ENCODE measurements around the gene MRPL40. TPM values are rescaled to one million over a fixed set of nuclear protein-coding genes. Genes with fewer than 3 reads are reported as not detected.

Gene MRPL40
- polyA plus RNA-seq, 1 donor from 2014 or later: 75.6 TPM

GRCh38 chr22:19455585-19456370 is 23.4 kb downstream of the MRPL40 start:
- no peaks in the 10 kb centered on the region for H3K9me3 Mint-ChIP-seq
- H3K4me1 Mint-ChIP-seq: peaks cover 0 to 4% (median 0%) of the 10 kb centered on the region in 3 donors
- peaks cover 4% of the 10 kb centered on the region for H3K36me3 Mint-ChIP-seq
- H3K4me3 Mint-ChIP-seq: no peak overlapping the region
- no peak overlapping the region for H3K27ac Mint-ChIP-seq
- H3K27me3 Mint-ChIP-seq: no peaks in the 10 kb centered on the region

DNA sequence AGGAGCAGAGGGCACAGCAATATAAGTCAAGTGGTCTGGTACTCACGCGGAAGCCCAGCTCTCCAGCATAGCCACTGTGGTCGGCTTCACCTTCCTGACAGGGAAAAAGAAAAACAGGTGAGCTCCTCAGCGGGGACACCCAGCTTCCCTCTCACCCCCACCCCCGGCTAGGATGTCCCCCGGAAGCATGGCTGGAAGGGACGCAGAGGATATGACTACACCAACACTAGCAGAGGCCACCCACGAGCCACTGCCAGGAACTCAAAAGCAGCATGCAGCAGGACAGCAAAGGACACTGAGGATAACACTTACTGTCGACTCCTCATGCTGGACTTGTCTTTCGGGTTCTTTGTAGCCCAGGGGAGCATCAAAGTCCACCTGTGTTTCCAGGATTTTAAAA is 24.2 kb downstream of the MRPL40 start:
- Mint-ChIP-seq H3K27ac (no peak overlapping the region), H3K4me3 (no peak overlapping the region), H3K36me3 (peaks cover 4% of the 10 kb centered on the region), H3K4me1 (peaks cover 0 to 4% (median 0%) of the 10 kb centered on the region in 3 donors), H3K27me3 (no peaks in the 10 kb centered on the region), H3K9me3 (no peaks in the 10 kb centered on the region)

DNA sequence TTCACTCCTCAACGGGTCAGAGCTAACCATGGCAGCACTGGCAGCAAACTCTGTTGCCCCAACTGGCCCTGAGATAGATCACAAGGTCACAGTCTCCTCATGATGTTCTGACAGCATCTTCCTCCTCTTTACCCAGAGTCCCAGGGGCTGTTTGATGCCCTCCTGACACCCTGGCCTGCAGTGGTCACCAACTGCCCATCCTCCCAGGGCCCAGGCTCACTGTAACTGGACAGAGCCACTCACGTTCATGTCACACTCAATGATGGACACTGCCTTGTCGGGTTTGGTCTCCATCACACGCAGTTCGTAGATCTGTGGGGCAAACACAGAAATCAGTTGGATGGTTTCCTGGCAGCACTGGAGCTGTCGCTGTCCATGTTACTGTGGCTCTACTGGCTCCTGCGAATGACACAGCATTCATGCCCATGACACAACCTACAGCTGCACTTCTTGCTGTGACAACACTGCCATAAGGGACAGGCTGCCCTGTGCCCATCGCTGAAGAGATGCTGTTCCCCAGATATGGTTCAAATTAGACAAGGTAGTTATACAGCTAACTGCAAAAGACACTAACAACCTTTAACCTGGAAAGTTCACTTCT is 25.6 kb downstream of the MRPL40 start:
- Mint-ChIP-seq H3K9me3 (no peaks in the 10 kb centered on the region), H3K27me3 (no peaks in the 10 kb centered on the region), H3K36me3 (peaks cover 4% of the 10 kb centered on the region)

DNA sequence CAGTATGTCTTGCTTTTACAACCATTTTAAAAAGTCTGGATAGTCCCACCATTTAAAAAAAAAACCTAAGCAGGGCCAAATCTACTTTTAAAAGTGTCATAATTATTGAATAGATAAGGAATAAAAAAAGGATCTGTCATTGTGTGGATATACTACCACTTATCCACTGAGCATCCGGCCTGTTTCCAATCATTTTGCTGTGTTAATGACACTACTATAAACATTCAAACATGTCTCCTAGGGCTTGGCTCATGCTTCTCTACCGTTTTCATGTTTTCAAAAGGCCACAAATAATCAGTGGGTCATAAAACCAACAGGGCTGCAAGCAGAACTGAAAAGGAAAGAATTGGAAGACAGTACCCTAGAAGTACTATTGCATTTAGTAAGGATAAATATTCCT is 27.7 kb downstream of the MRPL40 start:
- no peak overlapping the region for H3K27ac Mint-ChIP-seq

More for the DNA sequence above, 25.6 kb downstream of the MRPL40 start:
- no peak overlapping the region for H3K27ac Mint-ChIP-seq
- H3K4me1 Mint-ChIP-seq: peaks cover 0 to 4% (median 0%) of the 10 kb centered on the region in 3 donors
- H3K4me3 Mint-ChIP-seq: no peak overlapping the region

DNA sequence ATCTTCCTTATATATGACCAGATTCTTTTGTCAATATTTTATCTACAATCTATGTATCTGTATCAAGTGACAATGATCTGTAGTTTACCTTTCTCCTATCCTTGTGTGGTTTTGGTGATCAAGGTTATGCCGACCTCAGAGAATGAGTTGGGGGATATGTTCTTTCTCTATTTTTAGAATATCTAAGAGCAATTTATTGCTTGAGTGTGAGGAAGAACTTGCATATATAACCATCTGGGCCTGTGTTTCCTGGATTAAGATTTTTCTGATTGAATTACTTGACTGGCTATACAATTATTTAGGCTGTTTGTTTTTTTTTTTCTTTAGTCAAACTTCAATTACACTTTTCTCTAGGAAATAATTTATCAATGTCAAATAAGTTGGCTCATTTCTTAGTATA is 29.2 kb downstream of the MRPL40 start:
- Mint-ChIP-seq H3K4me1 (no peaks in the 10 kb centered on the region), H3K4me3 (no peak overlapping the region), H3K36me3 (peaks cover 6% of the 10 kb centered on the region), H3K27ac (no peak overlapping the region), H3K9me3 (no peaks in the 10 kb centered on the region), H3K27me3 (no peaks in the 10 kb centered on the region)

More for the DNA sequence above, 27.7 kb downstream of the MRPL40 start:
- H3K36me3 Mint-ChIP-seq: peaks cover 4% of the 10 kb centered on the region
- H3K4me1 Mint-ChIP-seq: no peaks in the 10 kb centered on the region
- no peaks in the 10 kb centered on the region for H3K9me3 Mint-ChIP-seq
- H3K27me3 Mint-ChIP-seq: no peaks in the 10 kb centered on the region
- H3K4me3 Mint-ChIP-seq: no peak overlapping the region

DNA sequence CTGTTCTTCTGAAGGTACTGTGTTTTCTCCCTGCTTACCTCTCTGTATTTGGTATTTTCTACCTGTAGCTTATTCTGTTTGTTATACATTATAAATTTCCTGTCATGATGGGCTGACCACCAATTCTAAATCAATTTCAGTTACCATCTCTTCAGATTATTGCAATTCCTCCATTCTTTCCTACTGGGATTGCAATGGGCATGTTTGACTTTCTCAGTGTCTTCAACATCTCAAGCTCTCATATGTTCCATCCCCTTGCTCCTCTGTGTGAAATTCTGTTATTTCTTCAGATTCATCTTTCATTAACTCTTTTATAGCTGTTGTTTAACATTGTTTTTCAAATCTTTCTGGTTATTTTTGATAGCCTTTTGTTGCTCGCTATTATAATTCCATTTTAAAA is 30.7 kb downstream of the MRPL40 start:
- H3K27ac Mint-ChIP-seq: peak overlapping the region in 1 of 3 donors; percentile 81
- H3K9me3 Mint-ChIP-seq: no peaks in the 10 kb centered on the region
- H3K4me1 Mint-ChIP-seq: no peaks in the 10 kb centered on the region

GRCh38 chr22:19463491-19464469 is 31.4 kb downstream of the MRPL40 start:
- peaks cover 7% of the 10 kb centered on the region for H3K36me3 Mint-ChIP-seq
- no peak overlapping the region for H3K27ac Mint-ChIP-seq
- H3K4me3 Mint-ChIP-seq: peak overlapping the region in 1 of 4 donors; percentile 33
- H3K9me3 Mint-ChIP-seq: no peaks in the 10 kb centered on the region
- H3K27me3 Mint-ChIP-seq: no peaks in the 10 kb centered on the region
- no peaks in the 10 kb centered on the region for H3K4me1 Mint-ChIP-seq

More for the DNA sequence above, 30.7 kb downstream of the MRPL40 start:
- Mint-ChIP-seq H3K27me3 (no peaks in the 10 kb centered on the region), H3K4me3 (no peak overlapping the region), H3K36me3 (peaks cover 6% of the 10 kb centered on the region)

GRCh38 chr22:19464546-19464945 is 32.2 kb downstream of the MRPL40 start:
- Mint-ChIP-seq H3K9me3 (no peaks in the 10 kb centered on the region), H3K27ac (no peak overlapping the region), H3K4me3 (peak overlapping the region in 1 of 4 donors; percentile 33), H3K4me1 (no peaks in the 10 kb centered on the region), H3K27me3 (no peaks in the 10 kb centered on the region), H3K36me3 (peaks cover 7% of the 10 kb centered on the region)

GRCh38 chr22:19464975-19465374 is 32.6 kb downstream of the MRPL40 start:
- Mint-ChIP-seq H3K27ac (no peak overlapping the region), H3K4me3 (no peak overlapping the region), H3K27me3 (no peaks in the 10 kb centered on the region), H3K4me1 (no peaks in the 10 kb centered on the region), H3K9me3 (no peaks in the 10 kb centered on the region), H3K36me3 (peaks cover 7% of the 10 kb centered on the region)

DNA sequence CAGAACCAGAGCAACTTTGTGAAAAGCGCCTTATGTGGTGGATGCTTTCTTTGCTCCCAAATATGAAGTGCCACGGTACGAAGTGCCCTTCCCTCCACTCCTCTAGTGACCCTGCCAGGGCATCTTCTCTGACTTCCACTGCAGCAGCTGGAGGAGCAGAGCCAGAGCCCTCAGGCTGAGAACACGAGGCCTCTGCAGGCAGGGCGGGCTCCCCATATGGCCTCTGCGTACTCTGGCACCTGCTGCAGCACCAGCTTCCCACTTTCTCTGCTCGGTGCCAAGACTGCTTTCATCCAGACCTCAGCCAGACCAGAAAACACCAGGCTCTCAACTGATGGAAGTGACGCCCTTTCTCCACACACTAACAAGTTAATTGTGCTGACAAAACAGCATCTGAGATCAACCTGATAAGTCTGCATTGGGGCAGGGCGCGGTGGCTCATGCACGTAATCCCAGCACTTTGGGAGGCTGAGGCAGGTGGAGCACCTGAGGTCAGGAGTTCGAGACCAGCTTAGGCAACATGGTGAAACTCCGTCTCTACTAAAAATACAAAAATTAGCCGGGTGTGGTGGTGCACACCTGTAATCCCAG is 33.9 kb downstream of the MRPL40 start:
- Mint-ChIP-seq H3K27ac (no peak overlapping the region), H3K27me3 (no peaks in the 10 kb centered on the region), H3K4me1 (no peaks in the 10 kb centered on the region), H3K9me3 (no peaks in the 10 kb centered on the region), H3K36me3 (peaks cover 5% of the 10 kb centered on the region), H3K4me3 (no peak overlapping the region)

GRCh38 chr22:19466848-19467752 is 34.8 kb downstream of the MRPL40 start:
- no peaks in the 10 kb centered on the region for H3K9me3 Mint-ChIP-seq
- H3K4me3 Mint-ChIP-seq: no peak overlapping the region
- H3K27ac Mint-ChIP-seq: no peak overlapping the region
- H3K36me3 Mint-ChIP-seq: peaks cover 5% of the 10 kb centered on the region
- H3K4me1 Mint-ChIP-seq: no peaks in the 10 kb centered on the region
- no peaks in the 10 kb centered on the region for H3K27me3 Mint-ChIP-seq

- H3K4me1 Mint-ChIP-seq: no peaks in the 10 kb centered on the region
- H3K27ac Mint-ChIP-seq: no peak overlapping the region
- H3K27me3 Mint-ChIP-seq: no peaks in the 10 kb centered on the region
- no peak overlapping the region for H3K4me3 Mint-ChIP-seq
- H3K9me3 Mint-ChIP-seq: no peaks in the 10 kb centered on the region
- H3K36me3 Mint-ChIP-seq: peaks cover 5% of the 10 kb centered on the region
Measured at GRCh38 chr22:19467912-19468311, 35.6 kb downstream of the MRPL40 start.

DNA sequence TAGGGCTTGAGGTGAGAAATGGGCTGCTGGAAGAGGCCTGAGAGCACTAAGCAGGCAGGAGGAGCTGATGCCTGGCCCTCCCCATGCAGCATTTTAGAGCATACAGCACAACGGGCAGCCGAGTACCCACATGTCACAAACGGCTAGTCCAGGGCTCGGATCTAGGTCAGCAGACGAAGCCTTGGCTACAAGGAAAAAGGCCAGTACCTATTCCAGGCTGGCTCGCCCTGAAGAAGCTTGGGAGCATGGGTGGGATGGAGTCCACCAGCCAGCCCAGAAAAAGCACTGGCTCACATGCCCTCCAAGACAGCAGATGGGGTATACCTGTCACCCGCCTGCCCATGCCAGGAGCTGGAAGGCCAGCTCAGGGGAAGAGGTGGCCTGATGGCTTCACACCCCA is 37.1 kb downstream of the MRPL40 start:
- Mint-ChIP-seq H3K36me3 (peaks cover 5% of the 10 kb centered on the region), H3K27ac (no peak overlapping the region), H3K9me3 (no peaks in the 10 kb centered on the region), H3K4me3 (no peak overlapping the region), H3K4me1 (no peaks in the 10 kb centered on the region), H3K27me3 (no peaks in the 10 kb centered on the region)

GRCh38 chr22:19470010-19470409 is 37.7 kb downstream of the MRPL40 start:
- Mint-ChIP-seq H3K4me3 (no peak overlapping the region), H3K4me1 (no peaks in the 10 kb centered on the region), H3K27me3 (no peaks in the 10 kb centered on the region), H3K9me3 (no peaks in the 10 kb centered on the region), H3K36me3 (peaks cover 5% of the 10 kb centered on the region), H3K27ac (no peak overlapping the region)

Measured in IgD-negative memory B cell (primary cell).